ENCODE measurements around the gene DPEP2.
"Not testable (repeated sequence)": the region's sequence is repeated elsewhere in the genome, so short reads cannot be mapped to it uniquely, and the experiment has no call there.

DPEP2 gene

DNA sequence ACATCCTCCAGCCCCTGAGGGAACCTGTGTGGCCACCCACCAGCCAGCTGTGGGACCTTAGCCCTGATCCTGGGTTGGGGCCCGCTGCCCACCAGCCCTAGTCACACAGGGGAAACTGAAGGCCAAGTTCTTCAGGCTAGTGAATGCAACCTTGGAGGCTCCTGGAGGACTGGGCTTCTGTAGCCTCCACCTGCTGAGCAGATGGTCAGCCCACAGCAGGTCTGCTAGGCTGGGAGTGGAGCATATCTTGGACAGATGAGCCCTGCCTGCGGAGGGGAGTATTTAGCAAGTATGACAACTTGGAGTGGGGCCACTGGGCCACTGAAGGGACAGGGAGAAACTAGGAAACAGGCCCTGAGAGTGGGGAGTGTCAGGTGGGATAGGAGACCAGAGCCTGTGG lies 23.1 kb downstream of the DPEP2 start:
- no peak for DNase-seq (ENCODE audit: low spot score)

DNA sequence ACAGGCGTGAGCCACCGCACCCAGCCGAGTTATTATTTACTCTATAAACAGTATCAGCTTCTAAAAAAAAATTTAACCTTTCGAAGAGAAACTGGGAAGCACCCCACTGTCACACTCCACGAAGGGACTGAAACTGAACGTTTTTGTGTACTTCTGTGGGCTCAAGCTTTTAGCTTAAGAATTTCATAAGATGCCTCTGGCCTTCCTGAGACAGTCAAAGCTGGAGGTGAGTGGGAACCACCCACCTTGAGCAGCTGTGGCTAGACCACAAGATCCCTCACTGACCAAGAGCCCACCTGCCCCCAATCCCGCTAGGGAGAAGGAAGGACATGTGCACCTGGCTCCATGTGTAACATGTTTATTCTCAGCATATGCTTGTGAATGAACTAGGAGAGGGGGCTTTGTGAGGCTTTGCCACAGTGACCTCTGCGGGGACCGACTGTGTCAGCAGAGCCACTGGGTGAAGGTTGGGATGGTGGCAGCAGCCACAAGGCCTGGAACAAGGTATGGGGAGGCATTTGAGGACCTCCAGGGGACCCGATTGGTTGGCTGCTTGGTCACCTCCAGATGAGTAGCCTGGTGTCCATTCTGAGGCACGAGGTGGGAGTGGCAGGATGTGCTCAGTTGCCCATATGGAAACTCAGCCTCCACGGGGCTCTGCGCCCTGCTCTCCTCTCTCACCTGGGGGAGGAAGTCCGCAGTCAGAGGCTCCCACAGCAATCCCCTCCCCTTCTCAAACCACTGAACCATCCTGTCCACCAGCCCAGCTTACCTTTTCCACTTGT lies 23.8 kb downstream of the DPEP2 start:
- no peak for DNase-seq (ENCODE audit: low spot score)

DNA sequence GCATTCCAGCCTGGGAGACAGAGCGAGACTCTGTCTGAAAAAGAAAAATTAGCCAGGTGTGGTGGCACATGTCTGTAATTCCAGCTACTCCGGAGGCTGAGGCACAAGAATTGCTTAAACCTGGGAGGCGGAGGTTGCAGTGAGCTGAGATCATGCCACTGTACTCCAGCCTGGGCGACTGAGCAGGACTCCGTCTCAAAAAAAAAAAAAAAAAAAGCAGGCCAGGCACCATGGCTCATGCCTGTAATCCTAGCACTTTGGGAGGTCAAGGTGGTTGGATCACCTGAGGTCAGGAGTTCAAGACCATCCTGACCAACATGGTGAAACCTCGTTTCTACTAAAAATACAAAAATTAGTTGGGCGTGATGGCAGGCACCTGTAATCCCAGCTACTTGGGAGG lies 27.0 kb downstream of the DPEP2 start:
- not testable (repeated sequence) for DNase-seq (ENCODE audit: low spot score)

DNA sequence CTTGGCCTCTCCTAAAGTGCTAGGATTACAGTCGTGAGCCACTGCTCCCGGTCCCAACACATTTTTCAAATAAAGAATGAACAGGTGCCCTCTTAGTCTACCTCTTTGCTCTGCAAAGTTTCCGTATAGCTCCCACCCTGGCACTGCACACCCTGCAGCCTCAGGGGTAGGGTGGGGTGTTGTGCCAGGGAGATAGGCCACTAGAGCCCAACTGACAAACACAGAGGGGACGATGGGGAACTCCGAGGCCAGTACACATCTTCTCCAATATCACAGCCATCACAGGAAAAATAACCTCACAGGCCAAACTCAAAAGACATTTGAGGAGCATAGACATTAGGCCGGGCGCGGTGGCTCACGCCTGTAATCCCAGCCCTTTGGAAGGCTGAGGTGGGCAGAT lies 28.2 kb downstream of the DPEP2 start:
- no peak for DNase-seq (ENCODE audit: low spot score)

DNA sequence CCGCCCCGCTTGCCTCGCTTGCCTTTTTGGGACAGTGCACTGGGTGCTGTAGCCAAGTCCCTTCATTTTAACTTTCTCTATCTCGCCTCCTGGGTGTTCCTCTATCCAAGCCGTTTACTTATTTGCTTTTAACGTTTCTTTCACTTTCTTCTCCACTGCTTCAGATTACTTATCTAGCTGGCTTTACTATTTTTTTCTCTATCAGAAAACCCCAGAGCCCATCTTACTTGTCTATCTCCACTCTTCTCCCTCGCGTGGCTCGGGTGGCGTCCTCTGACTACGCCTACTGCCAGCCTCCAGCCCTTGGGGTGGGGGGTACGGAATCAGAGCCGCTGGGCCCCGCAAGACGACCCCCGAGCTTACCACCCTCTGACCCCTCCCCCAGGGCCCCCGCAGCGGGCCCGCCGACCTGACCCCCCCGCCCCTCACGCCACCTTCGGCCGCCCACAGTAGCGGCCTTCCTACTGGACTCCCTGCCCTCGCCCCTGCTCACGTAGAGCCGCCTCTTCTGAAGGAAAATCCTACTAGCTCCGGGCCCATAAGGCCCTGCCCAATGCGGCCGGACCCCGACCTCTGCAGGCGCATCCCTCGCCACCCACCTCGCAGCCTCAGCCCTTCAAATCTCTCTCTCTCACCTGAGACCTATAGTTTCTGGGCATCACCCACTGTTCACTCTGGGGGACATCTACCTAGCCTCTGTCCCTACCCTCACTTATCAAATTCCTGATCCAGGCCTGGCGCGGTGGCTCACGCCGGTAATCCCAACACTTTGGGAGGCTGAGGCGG lies 29.8 kb downstream of the DPEP2 start:
- peak; percentile 9 for DNase-seq (ENCODE audit: low spot score)

DNA sequence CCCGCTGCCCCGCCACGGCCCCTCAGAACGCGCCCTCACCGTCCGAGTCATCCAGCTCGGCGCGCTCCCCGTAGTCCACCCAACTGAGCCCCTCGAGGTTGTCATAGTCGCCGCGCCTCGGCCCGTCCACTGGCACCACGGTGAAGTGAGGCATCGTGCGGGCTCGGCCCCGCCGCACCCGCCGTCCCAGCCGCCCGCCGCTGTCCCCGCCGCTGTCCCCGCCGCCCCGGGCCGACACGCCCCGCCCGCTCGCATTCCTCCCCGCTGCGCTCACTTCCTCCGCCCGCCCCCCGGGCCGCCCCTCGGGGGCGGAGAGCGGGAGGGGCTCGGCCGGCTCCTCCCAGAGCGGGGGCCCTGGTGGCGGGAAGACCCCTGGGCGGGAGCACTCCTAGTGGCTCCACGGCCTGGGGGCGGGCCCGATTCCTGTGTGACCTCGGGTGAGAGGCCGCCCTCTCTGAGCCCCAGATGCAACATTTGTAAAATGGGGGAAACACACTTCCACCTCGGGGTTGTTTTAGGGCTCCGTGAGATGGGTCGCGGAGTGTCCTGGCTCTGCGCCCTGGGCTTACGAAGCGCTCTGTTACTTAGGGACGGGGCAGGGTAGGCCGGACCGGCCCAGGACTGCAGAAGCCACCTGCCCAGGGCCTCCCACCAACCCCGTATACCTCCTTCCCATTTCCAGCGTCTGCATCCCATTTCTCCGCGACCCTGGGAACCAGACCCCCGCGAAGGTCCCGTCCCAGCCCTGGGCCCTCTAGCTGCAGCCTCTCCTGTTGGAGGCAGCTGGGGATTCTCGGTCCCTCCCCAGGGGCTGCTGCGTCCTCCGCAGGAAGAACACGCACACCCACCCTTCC lies 30.7 kb downstream of the DPEP2 start, which contains the start of gene SLC12A4:
TSS of gene SLC12A4 (minus strand) at position 238 of the 854 bp plus-strand sequence. CDS start at position 154, 84 bp downstream.
- peak; percentile 82 for DNase-seq (ENCODE audit: low spot score)

DNA sequence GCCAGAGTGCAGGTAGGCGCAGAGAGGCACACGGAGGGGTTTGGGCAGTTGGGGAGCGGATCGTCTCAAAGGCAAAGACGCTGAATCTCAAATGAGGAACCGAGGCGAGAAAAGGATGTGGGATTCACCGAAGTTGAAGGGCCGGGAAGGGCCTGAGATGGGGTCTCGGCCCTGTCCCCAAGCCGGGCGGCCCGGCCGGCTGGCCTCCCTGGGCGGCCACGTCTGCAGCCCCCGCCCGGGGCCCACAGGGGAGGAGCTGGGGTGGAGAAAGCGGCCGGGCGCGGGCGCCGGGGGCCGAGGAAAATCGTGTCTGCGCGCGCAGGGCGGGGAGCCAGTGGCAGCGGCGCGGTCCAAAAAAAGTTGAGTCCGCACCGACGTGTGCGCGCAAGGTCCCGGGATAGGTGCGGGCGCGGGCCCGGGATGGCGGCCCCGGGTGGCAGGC lies 31.3 kb downstream of the DPEP2 start:
- DNase-seq (ENCODE audit: low spot score) = peak; percentile 8

DNA sequence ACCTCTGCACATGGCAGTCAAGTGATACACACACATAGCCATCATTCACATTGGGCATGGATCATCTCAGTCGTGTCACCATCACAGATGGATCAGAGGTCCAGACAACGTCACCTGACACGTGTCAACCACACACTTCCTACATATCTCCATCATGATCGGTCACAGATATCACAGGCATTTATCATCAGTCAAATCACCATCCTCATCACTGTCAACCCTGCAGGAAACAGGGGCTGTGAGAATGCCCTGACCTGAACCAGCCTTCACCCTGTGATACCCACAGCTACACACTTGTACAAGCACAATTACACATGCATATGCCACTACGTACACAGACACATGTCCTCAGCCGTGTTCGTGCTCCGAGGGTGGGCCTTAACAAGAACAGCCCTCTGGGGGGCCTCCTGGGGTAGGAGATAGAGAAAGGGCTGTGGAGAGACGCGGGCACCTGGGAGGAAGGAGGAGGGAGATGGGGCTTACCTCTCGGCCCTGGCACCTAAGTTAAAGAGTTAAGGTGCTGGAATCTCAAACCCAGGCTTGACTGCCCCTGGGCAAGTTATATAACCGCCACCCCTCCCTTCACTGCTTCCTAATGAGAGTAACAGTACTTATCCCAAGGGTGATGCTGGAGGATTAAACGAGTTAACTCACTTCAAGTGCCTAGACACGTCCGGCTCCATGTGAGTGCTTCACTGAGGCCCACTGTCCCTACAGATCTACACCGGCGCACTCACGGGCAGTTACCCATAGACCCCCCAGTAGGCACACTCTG lies 31.9 kb downstream of the DPEP2 start:
- DNase-seq (ENCODE audit: low spot score) = peak; percentile 31

DNA sequence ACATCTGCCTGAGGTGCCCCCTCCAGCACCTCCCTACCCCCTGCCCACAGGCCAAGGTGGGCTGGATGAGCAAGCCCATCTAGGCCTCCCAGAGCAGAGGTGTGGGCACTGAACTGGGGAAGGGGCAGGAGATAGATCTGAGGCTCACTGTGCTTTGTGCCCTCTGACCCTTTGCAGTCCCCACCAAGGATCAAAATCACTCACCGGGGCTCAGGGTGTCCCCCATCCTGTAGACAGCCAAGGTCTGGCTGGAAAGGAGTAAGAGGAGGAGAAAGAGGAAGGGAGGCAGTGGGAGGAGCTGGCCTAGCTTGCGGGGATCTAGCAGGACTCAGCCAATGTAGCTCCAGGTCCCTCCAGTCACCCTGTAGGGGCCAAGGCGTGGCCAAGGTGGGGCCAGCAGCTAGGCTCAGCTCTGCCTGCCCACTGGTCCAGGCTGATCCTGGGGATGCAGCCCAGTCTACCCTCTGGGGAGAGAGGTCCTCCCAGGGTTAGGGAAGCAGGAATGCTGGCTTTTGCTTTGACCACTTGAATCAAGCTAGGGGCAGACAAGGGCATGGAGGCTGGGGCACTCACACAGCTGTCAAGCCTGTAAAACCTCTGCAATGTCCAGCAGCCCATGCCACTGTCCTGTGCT lies 32.6 kb downstream of the DPEP2 start:
- DNase-seq (ENCODE audit: low spot score) = no peak

DNA sequence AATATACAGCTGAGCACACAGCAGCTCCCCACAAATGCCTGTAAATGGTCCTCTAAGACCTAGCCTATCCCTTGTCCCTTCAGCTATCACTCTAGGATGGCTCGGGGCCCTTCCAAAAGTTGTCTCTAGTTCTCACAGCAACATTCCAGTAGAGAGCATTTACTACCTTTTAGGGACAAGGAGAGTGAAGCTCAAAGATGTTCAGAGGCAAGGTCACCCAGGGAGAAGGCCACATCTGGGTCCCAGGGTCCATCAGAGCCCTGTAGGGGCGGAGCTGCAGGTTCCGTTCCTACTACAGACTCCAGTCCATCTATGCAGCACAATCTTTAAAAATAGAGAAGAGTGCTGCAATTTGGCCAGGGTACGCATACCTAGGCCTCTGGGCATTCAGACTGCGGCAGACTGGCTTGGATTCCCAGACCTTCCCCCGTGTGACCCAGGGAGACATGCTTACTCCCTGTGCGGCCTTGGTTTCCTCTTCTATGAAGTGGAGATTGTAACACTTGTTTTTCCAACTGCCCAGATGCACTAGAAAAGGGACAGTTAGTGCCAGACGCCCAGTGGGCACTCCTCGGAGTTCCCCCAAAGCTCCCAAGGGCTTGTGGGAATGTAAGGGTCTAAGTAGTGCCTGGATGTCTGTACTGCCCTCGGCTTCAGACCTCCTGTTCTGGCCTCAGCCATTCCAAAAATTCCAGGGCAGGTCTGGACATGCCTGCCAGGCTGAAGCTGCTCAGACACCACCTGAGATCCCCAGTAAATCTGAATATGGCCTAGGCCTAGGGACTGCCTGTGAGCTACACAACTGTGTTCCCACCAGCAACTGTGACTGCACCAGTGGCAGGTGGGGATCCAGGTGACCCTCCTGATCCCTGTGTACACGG lies 33.4 kb downstream of the DPEP2 start:
- no peak for DNase-seq (ENCODE audit: low spot score)

DNA sequence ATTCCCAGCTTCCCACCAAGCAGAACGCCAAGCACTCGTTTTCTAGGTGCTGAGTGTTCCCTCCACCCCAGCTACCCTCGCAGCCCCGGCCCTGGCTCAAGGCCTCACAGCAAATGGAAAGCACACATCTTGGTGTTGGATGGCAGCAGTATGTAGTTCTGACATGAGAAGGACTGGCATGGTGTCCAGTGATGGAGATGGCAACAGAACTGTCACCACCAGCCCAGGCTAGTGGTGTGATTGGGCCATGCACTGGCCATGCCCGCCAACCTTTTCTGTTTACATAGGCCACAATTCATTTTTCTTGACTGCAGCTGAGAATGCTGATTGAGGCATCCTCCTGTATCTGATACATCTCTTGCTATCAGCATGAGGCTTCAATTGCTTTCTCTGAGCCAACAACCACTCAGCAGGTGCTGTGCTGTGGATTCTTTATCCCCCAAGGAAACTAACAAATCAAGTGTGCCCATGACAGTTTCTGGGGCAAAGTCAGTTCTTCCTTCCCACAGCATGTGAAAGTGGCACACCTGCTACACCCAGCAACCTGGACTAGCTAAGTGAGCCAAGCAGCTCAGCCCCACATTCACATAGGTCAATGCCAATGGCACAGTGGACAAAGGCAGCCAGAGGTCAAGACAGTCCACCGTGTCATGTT lies 34.7 kb downstream of the DPEP2 start:
- DNase-seq (ENCODE audit: low spot score) = no peak

DNA sequence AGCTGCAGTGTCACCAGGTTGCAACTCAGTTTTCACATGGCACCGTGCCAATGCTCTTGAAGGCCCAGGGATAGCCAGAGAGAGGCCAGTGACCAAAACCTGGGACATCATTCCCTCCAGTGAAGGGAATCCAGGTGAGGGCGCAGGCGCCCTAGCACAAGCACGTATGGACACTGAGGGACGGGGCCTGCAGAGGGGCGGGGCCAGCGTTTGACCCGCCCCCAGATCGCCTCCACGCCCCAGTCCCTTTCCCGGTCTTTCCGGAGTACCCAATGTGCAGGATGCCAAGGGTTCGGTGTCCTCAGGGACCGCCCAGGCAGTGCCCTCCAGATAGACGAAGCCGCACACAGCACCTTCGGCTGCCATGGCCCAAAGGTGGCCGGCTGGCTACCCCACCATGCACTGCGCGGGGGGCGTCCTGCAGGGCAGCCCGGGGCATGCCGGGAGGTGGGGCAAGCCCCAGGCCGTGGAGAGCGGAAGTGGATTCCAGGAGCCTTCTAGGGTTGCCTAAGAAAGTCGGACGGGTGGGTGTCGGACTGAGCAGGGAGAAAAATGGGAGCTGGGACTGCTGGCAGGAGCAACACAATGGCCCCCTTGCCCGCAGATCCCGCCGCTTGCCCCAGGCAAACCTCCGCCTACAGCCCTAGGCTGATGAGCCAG lies 35.5 kb downstream of the DPEP2 start:
- no peak for DNase-seq (ENCODE audit: low spot score)

DNA sequence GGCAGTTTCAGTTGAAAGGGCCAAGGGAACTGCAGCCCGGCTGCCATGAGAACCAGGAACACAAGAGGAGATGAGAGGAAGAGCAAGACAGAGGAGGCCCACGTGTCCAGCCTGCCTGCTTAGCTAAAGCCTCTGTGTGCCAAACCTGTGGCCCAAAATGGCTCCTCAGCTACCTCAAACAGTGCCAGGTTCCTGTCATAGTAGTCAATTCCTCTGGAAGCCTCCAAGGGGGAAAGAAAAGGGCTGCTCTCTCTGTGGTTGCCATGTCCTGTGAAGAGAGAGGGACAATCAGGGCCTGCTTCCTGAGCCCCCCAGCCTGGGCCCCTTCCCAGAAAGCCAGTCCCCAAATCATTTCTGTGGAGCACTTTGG lies 36.0 kb downstream of the DPEP2 start:
- DNase-seq (ENCODE audit: low spot score) = no peak

DNA sequence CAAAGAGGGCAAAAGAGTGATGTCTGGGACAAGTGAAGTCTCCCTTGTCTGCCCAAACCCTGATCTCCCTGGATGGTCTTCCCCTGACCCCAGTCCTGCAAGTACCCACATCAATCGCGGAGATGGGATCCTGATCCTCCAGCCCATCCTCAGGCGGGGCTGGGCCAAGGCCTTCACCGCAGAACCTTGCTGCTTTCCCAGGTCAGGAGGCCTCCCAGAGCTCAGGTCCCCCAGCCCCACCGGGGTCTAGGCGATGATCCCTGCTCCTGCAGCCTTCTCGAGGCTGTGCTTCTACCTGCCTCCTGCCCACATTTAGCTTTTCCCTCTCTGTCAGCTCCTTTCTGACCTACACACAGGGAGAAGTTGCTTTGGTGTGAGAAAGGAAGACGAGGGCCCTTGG lies 37.1 kb downstream of the DPEP2 start:
- DNase-seq (ENCODE audit: low spot score) = no peak

DNA sequence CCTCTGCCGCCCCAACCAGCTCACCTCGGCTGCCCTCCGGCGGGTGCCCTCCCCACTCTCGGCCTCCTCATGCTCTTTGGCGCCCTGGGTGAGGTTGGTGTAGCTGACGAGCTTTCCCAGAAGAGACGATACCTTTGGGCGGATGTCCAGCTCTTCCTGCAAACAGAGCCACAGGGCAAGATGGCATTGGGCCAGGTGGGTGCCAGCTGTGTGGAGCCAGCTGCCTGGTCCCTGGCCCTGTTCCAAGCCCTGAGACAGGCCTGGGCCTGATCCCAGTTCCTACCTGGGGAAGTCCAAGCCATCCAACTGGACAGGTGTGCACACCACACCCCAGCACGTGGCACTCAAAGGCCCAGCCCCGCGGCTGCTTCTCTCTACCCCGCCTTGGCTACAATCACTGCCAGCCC lies 37.7 kb downstream of the DPEP2 start:
- no peak for DNase-seq (ENCODE audit: low spot score)

DNA sequence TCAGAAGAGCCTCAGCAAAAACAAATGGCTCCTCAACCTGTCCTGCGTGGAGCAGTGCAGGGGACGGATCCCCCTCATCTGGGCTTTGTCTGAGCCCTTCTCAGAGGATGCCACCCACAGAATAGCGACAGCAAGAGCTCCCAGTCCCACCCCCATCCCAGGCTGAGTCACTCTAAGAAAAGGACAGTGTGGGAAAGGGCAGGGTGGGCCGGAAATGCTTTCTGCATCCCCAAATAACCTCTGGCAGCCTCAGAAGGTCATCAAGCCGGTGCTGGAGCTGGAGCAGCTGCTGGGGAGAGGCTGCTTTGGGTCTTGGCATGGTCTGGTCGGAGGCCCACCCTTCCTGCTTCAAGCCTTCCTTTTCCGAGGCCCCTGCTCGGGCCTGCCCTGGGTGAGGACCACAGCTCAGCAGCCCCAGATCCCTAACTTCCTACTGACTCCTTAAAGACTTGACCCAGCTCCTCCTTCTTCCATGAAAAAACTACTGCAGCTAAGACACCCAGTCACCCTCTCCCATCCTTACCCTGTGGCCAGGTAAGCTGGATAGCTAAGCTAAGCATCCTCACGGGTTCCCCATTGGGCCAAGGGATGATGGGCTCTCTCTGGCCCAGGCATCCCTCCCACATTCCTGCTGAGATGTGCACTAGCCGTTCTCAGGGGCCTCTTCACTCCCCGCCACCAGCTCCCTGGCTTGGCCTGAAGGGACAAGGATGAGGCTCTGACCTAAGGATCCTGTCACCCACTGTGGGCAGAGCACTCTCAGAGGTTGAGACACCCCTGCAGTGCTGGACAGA lies 39.6 kb downstream of the DPEP2 start:
- DNase-seq (ENCODE audit: low spot score) = no peak

DNA sequence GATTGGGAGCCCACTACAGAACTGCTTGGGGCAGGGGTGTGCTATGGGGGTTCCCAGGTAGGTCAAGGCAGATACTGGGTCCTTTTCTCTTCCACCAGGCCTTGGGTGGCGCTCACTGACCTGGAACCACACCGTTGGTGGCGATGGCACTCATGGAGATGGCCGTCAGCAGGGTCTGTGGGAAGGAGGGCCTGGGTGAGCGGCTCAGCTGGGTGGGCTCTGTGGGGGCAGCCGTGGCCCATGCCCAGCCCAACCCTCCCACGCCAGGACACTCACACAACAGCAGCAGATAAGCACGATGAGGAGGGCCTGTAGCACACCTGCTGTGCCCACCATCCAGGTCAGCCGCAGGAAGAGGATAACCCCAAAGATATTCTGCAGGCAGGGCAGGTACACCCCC lies 41.7 kb downstream of the DPEP2 start:
- no peak for DNase-seq (ENCODE audit: low spot score)

Measured in CD4-positive, alpha-beta T cell treated with Interleukin-2 at 100 ng/mL for 4 hours (primary cell).